Upper lobe of left lung (tissue), 6 donors: Measurements from ENCODE around the gene ADRA2C. TPM values are rescaled to one million over a fixed set of nuclear protein-coding genes. Genes with fewer than 3 reads are reported as not detected.

Experiments
- ATAC-seq, 2 donors: fragments of 200-7000 bp; cut with Tn5 transposase; one replicate each; pipeline ENCODE4 v1.9.1; 2022; ENCODE audit warnings: mild to moderate bottlenecking in 2 of 2, moderate library complexity in 2 of 2; ENCODE audit not compliant: low FRiP score in 2 of 2
- DNase-seq, 2 donors: peaks; one replicate each; pipeline ENCODE4 v3.0.0-alpha.2; 2019 to 2020
- H3K27ac ChIP-seq, 4 donors: fragments of 200-600 bp; sonication (generic); one replicate each; pipeline ENCODE4 v1.5.1; 2016 to 2019
- H3K27me3 ChIP-seq, 4 donors: fragments of 200-600 bp; sonication (generic); one replicate each; pipeline ENCODE4 v1.5.1; 2017 to 2019
- H3K36me3 ChIP-seq, 4 donors: fragments of 200-600 bp; sonication (generic); one replicate each; pipeline ENCODE4 v1.5.1; 2016 to 2019
- H3K4me1 ChIP-seq, 4 donors: fragments of 200-600 bp; sonication (generic); one replicate each; pipeline ENCODE4 v1.5.1; 2018 to 2019
- H3K4me3 ChIP-seq, 4 donors: fragments of 200-600 bp; sonication (generic); one replicate each; pipeline ENCODE4 v1.5.1; 2017 to 2019; ENCODE audit warnings: mild to moderate bottlenecking in 2 of 4, moderate library complexity in 1 of 4
- H3K9me3 ChIP-seq, 4 donors: fragments of 200-600 bp; sonication (generic); one replicate each; pipeline ENCODE4 v1.5.1; 2018 to 2019
- CTCF ChIP-seq, 6 experiments: fragments of 450-650 bp in 4 of 6; fragments of 200-600 bp in 2 of 6; sonication (generic) in 2 of 6; IDR thresholded peaks; one replicate each; pipeline ENCODE4 v1.5.1; 2016 to 2019; ENCODE audit warnings: antibody characterized with exemption in 6 of 6
- EP300 ChIP-seq, 4 donors: sonication (generic); formaldehyde crosslinking; IDR thresholded peaks; one replicate each; pipeline ENCODE4 v1.5.1; 2017; ENCODE audit warnings: antibody characterized with exemption in 4 of 4, control low read depth in 2 of 4
- POLR2A ChIP-seq, 4 donors: fragments of 450-650 bp; IDR thresholded peaks; one replicate each; pipeline ENCODE4 v1.5.1; 2016 to 2017; ENCODE audit warnings: antibody characterized with exemption in 4 of 4, mild to moderate bottlenecking in 2 of 4
- POLR2AphosphoS5 ChIP-seq, 2 donors: sonication (generic); formaldehyde crosslinking; IDR thresholded peaks; one replicate each; pipeline ENCODE4 v1.5.1; 2017; ENCODE audit warnings: antibody characterized with exemption in 2 of 2
- WGBS, 2 donors: methylation state at CpG; one replicate each; pipeline ENCODE4 v1.1.5; 2017 to 2018; 5-methylcytosine and 5-hydroxymethylcytosine counted together
- total RNA-seq, 6 donors: library from RNA; depleted of rRNA in 4 of 6; stranded (reverse); fragments of >200 nt in 4 of 6; gene quantifications; one replicate each; pipeline versions ENCODE4 v1.1.0 to v1.2.1, GENCODE V29; 2016 to 2021
- donor health status: DM: no; HTN: no; CAD: no; lungs with moderate emphysema.
- donor health status: DM: no; HTN: yes; CAD: no; lungs with severe emphysema.

Gene ADRA2C
- total RNA-seq, 6 donors from 2014 or later: 1.2 to 6.3 (median 2.2) TPM

GRCh38 chr4:3776166-3777032 lies 10.2 kb downstream of the ADRA2C start:
- TF ChIP-seq EP300 (IDR thresholded peaks at IDR 0.05) (no peak), POLR2A (IDR thresholded peaks at IDR 0.05) (no peak), CTCF (IDR thresholded peaks at IDR 0.05) (no peak), POLR2AphosphoS5 (IDR thresholded peaks at IDR 0.05) (no peak)
- Histone ChIP-seq H3K9me3 (peaks cover 0 to under 1% (median 0%) of the 10 kb centered on the region in 4 donors), H3K27ac (no peak overlapping the region), H3K36me3 (no peaks in the 10 kb centered on the region), H3K4me1 (no peaks in the 10 kb centered on the region), H3K27me3 (no peaks in the 10 kb centered on the region), H3K4me3 (no peak overlapping the region)
- DNase-seq (no peak), ATAC-seq (no peak)
- WGBS, 2 donors: 72 to 78% methylated on average over 19 to 21 of the region's 22 CpGs

- H3K4me3 ChIP-seq: no peak overlapping the region
- no peaks in the 10 kb centered on the region for H3K4me1 ChIP-seq
- WGBS, 2 donors: 73 to 93% methylated on average over 5 of the region's 5 CpGs
- no peaks in the 10 kb centered on the region for H3K27me3 ChIP-seq
- DNase-seq: no peak
- no peak for ATAC-seq
- H3K9me3 ChIP-seq: peaks cover 0 to 6% (median 0%) of the 10 kb centered on the region in 4 donors
- no peaks in the 10 kb centered on the region for H3K36me3 ChIP-seq
- no peak overlapping the region for H3K27ac ChIP-seq
- TF ChIP-seq POLR2A (IDR thresholded peaks at IDR 0.05) (no peak), EP300 (IDR thresholded peaks at IDR 0.05) (no peak), CTCF (IDR thresholded peaks at IDR 0.05) (no peak), POLR2AphosphoS5 (IDR thresholded peaks at IDR 0.05) (no peak)
Measured at GRCh38 chr4:3777033-3777390, 10.8 kb downstream of the ADRA2C start.

DNA sequence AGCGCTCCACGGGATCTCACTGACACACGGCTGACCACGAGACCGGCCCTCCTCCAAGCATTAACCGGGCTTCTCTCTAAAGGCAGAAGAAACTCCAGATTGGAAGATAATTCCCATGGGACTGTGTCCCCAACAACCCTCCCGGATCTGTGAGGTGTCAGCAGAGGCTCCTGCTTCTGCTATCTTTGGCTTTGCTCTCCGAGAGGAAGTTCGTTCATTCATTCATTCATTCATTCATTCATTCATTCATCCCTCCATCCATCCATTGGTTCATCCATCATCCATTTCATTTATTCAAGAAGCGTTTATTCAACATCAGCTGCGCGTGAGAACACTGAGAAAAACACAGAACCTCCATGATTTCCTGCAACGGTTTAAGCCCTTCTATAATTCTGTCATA lies 11.5 kb downstream of the ADRA2C start:
- Histone ChIP-seq H3K27ac (no peak overlapping the region), H3K27me3 (no peaks in the 10 kb centered on the region), H3K4me1 (no peaks in the 10 kb centered on the region), H3K4me3 (no peak overlapping the region), H3K9me3 (peaks cover 0 to 6% (median 0%) of the 10 kb centered on the region in 4 donors), H3K36me3 (no peaks in the 10 kb centered on the region)
- ATAC-seq (no peak), DNase-seq (no peak)
- TF ChIP-seq POLR2AphosphoS5 (IDR thresholded peaks at IDR 0.05) (no peak), CTCF (IDR thresholded peaks at IDR 0.05) (no peak), EP300 (IDR thresholded peaks at IDR 0.05) (no peak), POLR2A (IDR thresholded peaks at IDR 0.05) (no peak)
- 78 to 83% methylated on average over 12 to 13 of the region's 13 CpGs for WGBS, 2 donors

GRCh38 chr4:3779509-3779908 lies 13.3 kb downstream of the ADRA2C start:
- TF ChIP-seq EP300 (IDR thresholded peaks at IDR 0.05): no peak
- no peak for TF ChIP-seq POLR2A (IDR thresholded peaks at IDR 0.05)
- no peak for TF ChIP-seq CTCF (IDR thresholded peaks at IDR 0.05)
- no peak for TF ChIP-seq POLR2AphosphoS5 (IDR thresholded peaks at IDR 0.05)
- H3K27me3 ChIP-seq: peaks cover 0 to 5% (median 0%) of the 10 kb centered on the region in 4 donors
- WGBS, 2 donors: 77 to 86% methylated on average over 4 to 5 of the region's 6 CpGs

More at GRCh38 chr4:3779509-3779908, 13.3 kb downstream of the ADRA2C start:
- Histone ChIP-seq H3K9me3 (peaks cover 0 to 6% (median 0%) of the 10 kb centered on the region in 4 donors), H3K4me1 (no peaks in the 10 kb centered on the region), H3K36me3 (no peaks in the 10 kb centered on the region), H3K4me3 (no peak overlapping the region), H3K27ac (no peak overlapping the region)
- ATAC-seq (no peak), DNase-seq (no peak)
